T-cell (primary cell): Measurements from ENCODE around the gene PPM1E. TPM values are rescaled to one million over a fixed set of nuclear protein-coding genes. Genes with fewer than 3 reads are reported as not detected.

Experiments used
- ATAC-seq, 4 experiments: fragments of 200-7000 bp in 3 of 4; fragments of 150-1000 bp in 1 of 4; cut with Tn5 transposase; replicated peaks in 1 of 4; 1 replicate in 3 of 4; 2 replicates in 1 of 4; pipeline ENCODE4 v1.10.0; 2021; ENCODE audit warnings: moderate library complexity in 3 of 4, mild to moderate bottlenecking in 2 of 4, moderate number of reproducible peaks in 1 of 4
- CTCF ChIA-PET, 2 donors: fragments of 300-600 bp; sonication (Branson Sonifier 250); formaldehyde crosslinking; loops; one replicate each; lab custom pipeline; 2022; ENCODE audit warnings: antibody characterized with exemption in 2 of 2; lab: Charles Lee
- POLR2A ChIA-PET, 2 donors: fragments of 300-600 bp; sonication (Branson Sonifier 250); formaldehyde crosslinking; loops; one replicate each; lab custom pipeline; 2022; ENCODE audit warnings: antibody characterized with exemption in 2 of 2; lab: Charles Lee
- DNase-seq, 35 experiments: peaks; one replicate each; pipeline versions ENCODE4 v3.0.0 to v3.0.0-alpha.2; 2013 to 2023
- H3K27ac ChIP-seq: one replicate; pipeline ENCODE4 v1.5.1; 2013; ENCODE audit warnings: low read length
- H3K27me3 ChIP-seq, 2 experiments: replicated peaks in 1 of 2; 1 replicate in 1 of 2; 2 replicates in 1 of 2; pipeline versions ENCODE4 v1.6.1 to v1.7.0; 2013; ENCODE audit warnings: low read length in 1 of 2, mixed read lengths in 1 of 2; ENCODE audit not compliant: control insufficient read depth in 2 of 2, insufficient read depth in 2 of 2; ENCODE audit errors: extremely low read depth in 1 of 2
- H3K36me3 ChIP-seq, 2 donors: 1 replicate in 1 of 2; 2 replicates in 1 of 2; pipeline versions ENCODE4 v1.6.1 to v1.7.0; 2013; ENCODE audit warnings: low read length in 1 of 2; ENCODE audit not compliant: control insufficient read depth in 2 of 2, insufficient read depth in 1 of 2; ENCODE audit errors: extremely low read depth in 1 of 2
- H3K4me1 ChIP-seq, 2 experiments: 1 replicate in 1 of 2; 2 replicates in 1 of 2; pipeline versions ENCODE4 v1.6.1 to v1.7.0; 2013; ENCODE audit warnings: low read length in 2 of 2, mixed read lengths in 1 of 2; ENCODE audit not compliant: insufficient read depth in 2 of 2, control insufficient read depth in 1 of 2; ENCODE audit errors: extremely low read depth in 1 of 2
- H3K4me3 ChIP-seq, 2 donors: 1 replicate in 1 of 2; 2 replicates in 1 of 2; pipeline versions ENCODE4 v1.5.1 to v1.7.0; 2013; ENCODE audit warnings: mild to moderate bottlenecking in 2 of 2, low read length in 1 of 2, moderate library complexity in 1 of 2; ENCODE audit not compliant: control insufficient read depth in 1 of 2; ENCODE audit errors: extremely low read depth in 1 of 2
- H3K9me3 ChIP-seq: 2 replicates; pipeline ENCODE4 v1.7.0; 2013
- H3K27ac Mint-ChIP-seq, 2 donors: one replicate each; pipeline ENCODE4 v1.8.0; 2020 to 2021; ENCODE audit warnings: mild to moderate bottlenecking in 2 of 2, mixed read lengths in 2 of 2
- H3K27me3 Mint-ChIP-seq, 2 donors: one replicate each; pipeline ENCODE4 v1.8.0; 2021 to 2022; ENCODE audit warnings: mixed read lengths in 2 of 2
- H3K36me3 Mint-ChIP-seq: one replicate; pipeline ENCODE4 v1.8.0; 2021; ENCODE audit warnings: mixed read lengths
- H3K4me1 Mint-ChIP-seq, 3 donors: one replicate each; pipeline ENCODE4 v1.8.0; 2020 to 2022; ENCODE audit warnings: mixed read lengths in 3 of 3, mild to moderate bottlenecking in 1 of 3
- H3K4me3 Mint-ChIP-seq, 3 donors: one replicate each; pipeline ENCODE4 v1.8.0; 2020 to 2022; ENCODE audit warnings: mild to moderate bottlenecking in 3 of 3, mixed read lengths in 3 of 3, moderate library complexity in 3 of 3
- H3K9me3 Mint-ChIP-seq, 3 donors: one replicate each; pipeline ENCODE4 v1.8.0; 2020 to 2022; ENCODE audit warnings: mixed read lengths in 3 of 3
- WGBS: methylation state at CpG from one replicate; pipeline ENCODE4 v1.1.5; 2013; ENCODE audit warnings: missing lambda C conversion rate; ENCODE audit not compliant: insufficient coverage; 5-methylcytosine and 5-hydroxymethylcytosine counted together
- total RNA-seq, 35 experiments: library from RNA in 6 of 35; stranded (reverse) in 6 of 35; fragments of 120-200 nt in 1 of 35; gene quantifications; one replicate each; pipeline versions ENCODE4 v1.2.1 to v1.2.4 and lab custom pipeline; 2013 to 2026

PPM1E gene
- total RNA-seq, 5 donors from 2014 or later (not counting 1 experiment from before 2014, with no cell fraction given): 0.03 TPM; not detected in 4

DNA sequence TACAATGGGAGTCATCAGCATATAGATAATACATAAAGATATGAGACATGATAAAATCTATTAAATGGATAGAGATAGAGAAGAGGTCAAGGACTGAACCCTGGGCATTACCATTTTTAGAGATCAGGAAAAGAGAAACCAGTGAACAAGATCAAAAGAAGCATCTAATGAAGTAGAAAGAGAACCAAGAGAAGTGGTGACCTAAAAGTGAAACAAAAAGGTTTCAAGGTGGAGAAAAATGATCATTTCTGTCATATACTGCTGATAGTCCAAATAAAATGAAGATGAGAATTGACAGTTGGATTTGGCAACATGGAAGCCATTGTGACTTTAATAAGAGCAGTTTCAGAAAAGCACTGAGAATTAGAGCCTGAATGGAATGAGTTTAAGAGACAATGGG is 165.1 kb downstream of the PPM1E start:
- Histone ChIP-seq H3K27ac (no peak overlapping the region), H3K27me3 (peaks cover 0 to 9% of the 10 kb centered on the region in 2 experiments), H3K4me3 (no peak overlapping the region), H3K36me3 (no peaks in the 10 kb centered on the region), H3K9me3 (no peaks in the 10 kb centered on the region), H3K4me1 (no peaks in the 10 kb centered on the region)
- CTCF ChIA-PET: no interaction called here
- Mint-ChIP-seq H3K9me3 (no peaks in the 10 kb centered on the region), H3K27me3 (peaks cover 4 to 12% of the 10 kb centered on the region in 2 donors), H3K4me3 (no peak overlapping the region), H3K27ac (no peak overlapping the region), H3K4me1 (peaks cover 2 to 9% (median 3%) of the 10 kb centered on the region in 3 donors), H3K36me3 (no peaks in the 10 kb centered on the region)
- ATAC-seq (no peak), DNase-seq (no peak)
- POLR2A ChIA-PET: no interaction called here

DNA sequence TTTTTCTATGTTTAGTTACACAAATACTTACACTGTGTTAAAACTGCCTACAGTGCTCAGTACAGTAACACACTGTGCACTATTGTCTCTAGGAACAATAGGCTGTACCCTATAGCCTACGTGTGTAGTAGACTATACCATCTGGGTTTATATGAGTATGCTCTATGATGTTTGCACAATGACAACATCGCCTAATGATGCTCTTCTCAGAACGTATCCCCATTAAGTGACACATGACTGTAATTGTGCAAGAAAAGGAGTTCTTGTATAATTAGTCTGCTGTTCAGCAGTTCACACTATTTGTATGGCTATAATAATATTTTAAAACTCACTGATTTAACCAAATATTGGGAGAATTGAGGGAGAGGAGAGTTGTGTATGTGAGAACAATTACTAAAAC is 177.3 kb downstream of the PPM1E start:
- ATAC-seq (no peak), DNase-seq (no peak)
- Histone ChIP-seq H3K9me3 (no peaks in the 10 kb centered on the region), H3K27me3 (peaks cover 0 to 3% of the 10 kb centered on the region in 2 experiments), H3K27ac (no peak overlapping the region), H3K4me3 (no peak overlapping the region), H3K4me1 (no peaks in the 10 kb centered on the region), H3K36me3 (no peaks in the 10 kb centered on the region)
- Mint-ChIP-seq H3K36me3 (no peaks in the 10 kb centered on the region), H3K4me3 (no peak overlapping the region), H3K27ac (no peak overlapping the region), H3K4me1 (no peaks in the 10 kb centered on the region), H3K27me3 (peaks cover 3 to 5% of the 10 kb centered on the region in 2 donors), H3K9me3 (no peaks in the 10 kb centered on the region)
- ChIA-PET POLR2A (no interaction called here), CTCF (no interaction called here)
- WGBS: no CpG with 5 or more reads among the region's 3 CpGs

DNA sequence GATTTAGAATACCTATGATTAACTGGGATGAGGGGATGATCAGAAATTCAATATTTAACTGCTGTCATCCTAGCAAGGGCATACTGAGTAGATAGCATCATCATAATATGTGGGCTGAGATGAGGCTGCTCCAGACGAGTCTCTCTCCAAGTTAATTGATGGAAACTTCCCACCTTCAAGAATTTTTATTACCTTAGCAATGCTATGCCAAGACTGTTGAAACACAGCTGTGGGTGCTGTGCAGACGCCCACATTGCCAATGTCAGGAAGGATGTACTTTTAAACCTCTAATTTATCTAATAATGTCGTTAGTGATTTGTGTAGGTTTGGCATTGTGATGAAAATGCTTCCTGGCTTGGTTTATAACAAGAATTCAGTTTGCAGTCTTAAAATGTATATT is 180.6 kb downstream of the PPM1E start:
- WGBS: no CpG with 5 or more reads among the region's 3 CpGs
- H3K4me1 ChIP-seq: no peaks in the 10 kb centered on the region
- H3K27me3 ChIP-seq: peaks cover 0 to 3% of the 10 kb centered on the region in 2 experiments
- Mint-ChIP-seq H3K27me3 (peaks cover 3% of the 10 kb centered on the region in 2 donors), H3K27ac (no peak overlapping the region), H3K9me3 (no peaks in the 10 kb centered on the region), H3K36me3 (no peaks in the 10 kb centered on the region), H3K4me3 (no peak overlapping the region), H3K4me1 (no peaks in the 10 kb centered on the region)
- H3K36me3 ChIP-seq: no peaks in the 10 kb centered on the region
- no peak overlapping the region for H3K4me3 ChIP-seq
- no peak overlapping the region for H3K27ac ChIP-seq
- CTCF ChIA-PET: interaction anchor here in 1 of 2 donors (0.7 kb wide), 1 partner anchor 211 kb away, joined by 3 read pairs; no protein-coding TSS in a partner anchor
- no peaks in the 10 kb centered on the region for H3K9me3 ChIP-seq
- POLR2A ChIA-PET: interaction anchor here in 1 of 2 donors (0.7 kb wide), 1 partner anchor 33 kb away, joined by 4 read pairs; no protein-coding TSS in a partner anchor
- DNase-seq (no peak), ATAC-seq (no peak)

DNA sequence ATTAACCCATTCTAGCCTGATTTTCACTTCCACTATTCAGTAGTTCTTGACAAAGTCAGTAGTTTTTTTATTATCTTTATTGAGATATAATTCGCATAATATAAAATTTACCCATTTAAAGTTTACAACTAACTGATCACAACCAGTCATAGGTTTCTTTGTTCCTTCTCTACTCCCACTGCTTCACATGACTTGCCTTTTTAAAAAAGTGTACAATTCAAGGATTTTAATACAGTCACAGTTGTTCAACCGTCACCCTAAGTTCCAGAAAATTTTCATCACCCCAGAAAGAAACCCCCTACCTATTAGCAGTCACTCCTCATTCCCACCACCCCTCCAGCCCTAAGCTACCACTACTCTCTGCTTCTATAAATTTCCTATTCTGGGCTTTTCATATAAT is 188.5 kb downstream of the PPM1E start:
- peaks cover 11 to 12% of the 10 kb centered on the region in 2 donors for H3K27me3 Mint-ChIP-seq

DNA sequence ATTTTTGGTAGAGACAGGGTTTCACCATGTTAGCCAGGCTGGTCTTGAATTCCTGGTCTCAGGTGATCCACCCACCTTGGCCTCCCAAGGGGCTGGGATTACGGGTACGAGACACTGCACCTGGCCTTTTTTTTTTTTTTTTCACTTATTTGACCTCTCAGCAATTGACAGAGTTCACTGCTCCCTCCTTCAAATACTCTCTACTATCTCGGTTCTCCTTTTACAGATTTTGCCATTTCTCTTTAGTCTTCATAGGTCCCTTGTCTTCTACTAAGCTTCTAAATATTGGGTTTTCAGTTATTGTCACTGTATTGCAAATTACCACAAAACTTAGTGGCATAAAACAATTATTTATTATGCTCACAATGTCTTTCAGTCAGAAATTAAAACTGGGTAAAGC is 191.8 kb downstream of the PPM1E start:
- peaks cover 20% of the 10 kb centered on the region for H3K36me3 Mint-ChIP-seq
- H3K27me3 ChIP-seq: peaks cover 0 to 7% of the 10 kb centered on the region in 2 experiments
- DNase-seq: no peak
- no peak overlapping the region for H3K4me3 Mint-ChIP-seq
- CTCF ChIA-PET: no interaction called here
- no peaks in the 10 kb centered on the region for H3K36me3 ChIP-seq
- H3K27ac ChIP-seq: no peak overlapping the region
- H3K4me3 ChIP-seq: no peak overlapping the region
- peaks cover 11 to 13% of the 10 kb centered on the region in 2 donors for H3K27me3 Mint-ChIP-seq
- peaks cover 20 to 29% (median 26%) of the 10 kb centered on the region in 3 donors for H3K9me3 Mint-ChIP-seq
- H3K4me1 Mint-ChIP-seq: no peaks in the 10 kb centered on the region
- no peak overlapping the region for H3K27ac Mint-ChIP-seq
- POLR2A ChIA-PET: no interaction called here
- 88% methylated on average over 2 of the region's 3 CpGs for WGBS
- peaks cover 4% of the 10 kb centered on the region for H3K9me3 ChIP-seq
- ATAC-seq: no peak
- H3K4me1 ChIP-seq: no peaks in the 10 kb centered on the region

More for the DNA sequence above, 188.5 kb downstream of the PPM1E start:
- DNase-seq: no peak
- no peaks in the 10 kb centered on the region for H3K4me1 ChIP-seq
- Mint-ChIP-seq H3K4me3 (no peak overlapping the region), H3K9me3 (peaks cover 6 to 16% (median 7%) of the 10 kb centered on the region in 3 donors), H3K27ac (no peak overlapping the region), H3K4me1 (no peaks in the 10 kb centered on the region), H3K36me3 (peaks cover 9% of the 10 kb centered on the region)
- no peaks in the 10 kb centered on the region for H3K36me3 ChIP-seq
- no peak overlapping the region for H3K4me3 ChIP-seq
- no peak overlapping the region for H3K27ac ChIP-seq
- no peaks in the 10 kb centered on the region for H3K9me3 ChIP-seq
- 86% methylated on average over 1 of the region's 2 CpGs for WGBS
- no peak for ATAC-seq
- CTCF ChIA-PET: interaction anchor here in 1 of 2 donors (0.6 kb wide), 1 partner anchor 1284 kb away, joined by 3 read pairs; no protein-coding TSS in a partner anchor
- peaks cover 0 to 3% of the 10 kb centered on the region in 2 experiments for H3K27me3 ChIP-seq
- POLR2A ChIA-PET: no interaction called here

DNA sequence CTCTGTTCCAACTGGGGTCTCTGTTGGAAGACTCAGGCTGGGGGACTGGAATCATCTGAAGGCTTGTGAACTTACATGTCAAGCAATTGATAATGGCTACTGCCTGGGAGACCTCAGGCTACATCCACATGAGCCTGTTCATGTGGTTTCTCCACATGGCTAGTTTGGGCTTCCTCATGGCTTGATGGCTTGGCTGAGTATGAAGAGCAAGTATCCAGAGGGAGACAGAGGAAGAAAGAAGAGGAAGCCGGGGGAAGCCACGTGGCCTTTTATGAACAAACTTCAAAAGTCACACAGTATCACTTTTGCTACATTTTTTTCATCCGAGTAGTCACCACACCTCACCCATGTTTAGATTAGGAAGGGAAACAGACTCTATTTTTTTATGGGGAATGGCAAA is 192.2 kb downstream of the PPM1E start:
- H3K27ac ChIP-seq: no peak overlapping the region
- H3K9me3 ChIP-seq: peaks cover 4% of the 10 kb centered on the region
- H3K4me3 Mint-ChIP-seq: no peak overlapping the region
- no peak overlapping the region for H3K27ac Mint-ChIP-seq
- H3K9me3 Mint-ChIP-seq: peaks cover 20 to 29% (median 26%) of the 10 kb centered on the region in 3 donors
- no peaks in the 10 kb centered on the region for H3K36me3 ChIP-seq
- peaks cover 0 to 8% of the 10 kb centered on the region in 2 experiments for H3K27me3 ChIP-seq
- no peaks in the 10 kb centered on the region for H3K4me1 ChIP-seq
- POLR2A ChIA-PET: no interaction called here
- no peak for DNase-seq
- no peak for ATAC-seq
- H3K4me1 Mint-ChIP-seq: no peaks in the 10 kb centered on the region
- CTCF ChIA-PET: no interaction called here
- H3K27me3 Mint-ChIP-seq: peaks cover 11 to 13% of the 10 kb centered on the region in 2 donors
- peaks cover 20% of the 10 kb centered on the region for H3K36me3 Mint-ChIP-seq
- H3K4me3 ChIP-seq: no peak overlapping the region
- no CpG with 5 or more reads among the region's 3 CpGs for WGBS
